Measurements from ENCODE around the gene PIP5K1A.
"Not testable (repeated sequence)": the region's sequence is repeated elsewhere in the genome, so short reads cannot be mapped to it uniquely, and the experiment has no call there.

Gene PIP5K1A

DNA sequence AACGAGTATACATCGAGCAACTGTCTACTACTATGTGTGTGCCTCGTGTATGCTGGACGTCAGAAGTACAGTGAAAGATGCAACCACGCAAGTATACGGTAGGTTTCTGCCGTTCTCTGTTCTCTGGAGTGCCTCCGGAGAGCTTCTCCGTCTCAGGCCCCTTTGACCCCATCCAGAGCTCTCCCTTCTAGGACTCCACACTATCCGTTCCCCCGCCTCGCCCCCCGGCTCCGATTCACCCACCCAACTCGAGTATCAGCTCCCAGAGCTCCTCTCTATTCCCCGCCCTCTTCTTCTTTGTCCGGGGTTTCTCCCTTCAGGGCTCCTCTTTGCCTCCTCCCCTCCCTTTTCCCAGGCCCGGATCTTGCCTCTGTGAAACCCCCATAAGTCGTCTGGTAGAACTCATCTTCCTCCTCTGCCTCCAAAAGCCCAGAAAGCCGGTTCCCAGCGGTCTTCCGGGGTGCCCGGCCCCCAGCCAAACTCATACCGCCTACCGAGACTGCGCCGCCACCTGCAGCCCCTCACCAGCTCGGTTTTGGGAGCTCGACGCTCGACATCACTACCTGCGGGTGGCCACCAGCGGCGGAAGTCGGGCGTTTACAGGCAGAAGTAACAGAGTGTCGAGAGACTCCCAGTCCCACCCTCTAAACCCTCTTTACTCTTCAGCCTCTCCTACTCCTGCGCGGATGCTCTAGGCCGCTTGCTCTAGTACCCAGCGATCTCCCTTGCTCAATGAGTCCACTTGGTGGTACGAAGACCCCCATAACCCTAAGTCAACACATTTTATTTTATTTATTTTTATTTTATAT, 8.5 kb upstream of the PIP5K1A start, which contains the start of gene VPS72:
VPS72 (minus strand) TSS at position 561 of the 809 bp plus-strand sequence; CDS start at position 485, 76 bp downstream.
- DNase-seq (ENCODE audit: low read depth in 2 of 2): peak; percentile 79 to 80

DNA sequence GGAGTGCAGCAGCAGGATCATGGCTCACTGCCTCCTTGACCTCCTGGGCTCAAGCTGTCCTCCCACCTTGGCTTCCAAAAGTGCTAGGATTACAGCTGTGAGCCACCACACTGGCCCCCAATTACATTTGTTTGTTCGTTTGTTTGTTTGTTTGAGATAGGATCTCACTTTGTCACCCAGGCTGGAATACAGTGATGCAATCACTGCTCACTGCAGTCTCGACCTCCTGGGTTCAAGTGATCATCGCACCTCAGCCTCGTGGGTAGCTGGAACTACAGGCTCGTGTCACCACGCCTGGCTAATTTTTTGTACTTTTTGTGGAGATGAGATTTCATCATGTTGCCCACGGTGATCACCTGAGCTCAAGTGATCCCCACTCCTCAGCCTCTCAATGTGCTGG, 6.3 kb upstream of the PIP5K1A start:
- DNase-seq (ENCODE audit: low read depth in 2 of 2): no peak

DNA sequence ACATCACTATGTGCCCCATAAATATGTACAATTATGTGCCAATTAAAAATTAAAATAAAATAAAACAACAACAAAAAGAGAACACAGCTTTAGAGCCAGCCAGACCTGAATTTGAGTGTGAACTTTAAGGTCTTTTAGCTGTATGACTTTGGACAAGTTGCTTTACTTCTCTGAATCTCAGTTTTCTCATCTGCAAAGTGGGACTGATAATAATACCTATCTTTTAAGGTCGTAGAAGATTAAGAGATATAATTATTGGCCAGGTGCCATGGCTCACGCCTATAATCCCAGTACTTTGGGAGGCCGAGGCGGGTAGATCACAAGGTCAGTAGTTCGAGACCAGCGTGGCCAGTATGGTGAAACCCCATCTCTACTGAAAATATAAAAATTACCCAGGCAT, 5.0 kb upstream of the PIP5K1A start:
- DNase-seq (ENCODE audit: low read depth in 2 of 2): no peak

DNA sequence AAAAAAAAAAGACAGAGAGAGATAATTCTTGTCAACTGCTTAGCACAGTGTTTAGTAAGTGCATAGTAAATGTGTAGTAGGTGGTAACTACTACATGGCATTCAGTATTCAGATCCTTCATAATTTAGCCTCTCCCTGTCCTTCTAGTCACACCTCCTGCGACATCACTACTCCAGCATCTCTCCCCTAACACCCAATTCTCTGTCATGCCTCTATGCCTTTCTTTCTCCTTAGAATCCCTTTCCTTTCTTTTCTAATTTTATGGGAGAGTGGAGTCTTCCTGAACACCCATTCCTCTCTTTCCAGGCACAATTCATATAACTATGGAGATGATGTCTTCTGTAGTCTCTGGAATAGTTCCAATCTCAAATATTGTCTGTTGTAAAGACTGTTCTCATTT, 4.5 kb upstream of the PIP5K1A start:
- no peak for DNase-seq (ENCODE audit: low read depth in 2 of 2)

DNA sequence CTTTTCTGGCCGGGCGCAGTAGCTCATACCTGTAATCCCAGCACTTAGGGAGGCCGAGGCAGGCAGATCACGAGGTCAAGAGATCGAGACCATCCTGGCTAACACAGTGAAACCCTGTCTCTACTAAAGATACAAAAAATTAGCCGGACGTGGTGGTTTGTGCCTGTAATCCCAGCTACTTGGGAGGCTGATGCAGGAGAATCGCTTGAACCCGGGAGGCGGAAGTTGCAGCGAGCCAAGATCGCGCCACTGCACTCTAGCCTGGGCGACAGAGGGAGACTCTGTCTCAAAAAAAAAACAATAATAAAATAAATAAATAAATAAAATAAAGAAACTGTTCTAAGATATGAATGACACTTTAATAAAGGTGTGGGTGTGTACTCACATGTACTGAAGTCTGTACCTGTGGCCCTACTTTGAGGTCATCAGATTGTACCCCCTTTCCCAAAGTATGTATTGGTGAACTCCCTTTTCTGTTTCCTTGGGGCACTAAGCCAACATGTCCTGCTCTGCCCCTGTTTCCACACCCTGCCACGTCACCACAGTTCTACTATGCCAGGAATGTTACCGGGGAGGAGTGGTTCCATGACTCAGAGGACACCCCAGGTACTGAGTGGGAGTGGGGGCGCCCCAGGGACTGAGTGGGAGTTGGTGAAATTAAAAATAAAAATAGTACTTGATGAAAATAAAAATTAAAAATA, 3.3 kb upstream of the PIP5K1A start:
- not testable (repeated sequence) for DNase-seq (ENCODE audit: low read depth in 2 of 2)

DNA sequence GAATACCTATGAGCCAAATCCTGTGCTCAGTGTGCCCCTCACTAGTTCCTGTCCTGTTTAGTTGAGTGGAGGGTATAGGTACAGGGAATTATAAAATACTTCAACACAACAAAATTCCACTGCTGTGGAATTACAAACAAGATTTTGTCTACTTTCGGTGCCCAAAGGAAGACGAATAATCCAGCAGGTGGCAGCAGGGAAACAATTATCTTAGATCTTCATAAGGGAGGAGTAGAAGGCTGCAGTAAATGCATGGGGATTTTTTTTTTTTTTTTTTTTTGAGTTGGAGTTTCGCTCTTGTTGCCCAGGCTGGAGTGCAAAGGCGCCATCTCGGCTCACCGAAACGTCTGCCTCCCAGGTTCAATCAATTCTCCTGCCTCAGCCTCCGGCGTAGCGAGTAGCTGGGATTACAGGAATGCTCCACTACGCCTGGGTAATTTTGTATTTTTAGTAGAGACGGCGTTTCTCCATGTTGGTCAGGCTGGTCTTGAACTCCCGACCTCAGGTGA, 2.0 kb upstream of the PIP5K1A start:
- DNase-seq (ENCODE audit: low read depth in 2 of 2): peak; percentile 5 to 21

DNA sequence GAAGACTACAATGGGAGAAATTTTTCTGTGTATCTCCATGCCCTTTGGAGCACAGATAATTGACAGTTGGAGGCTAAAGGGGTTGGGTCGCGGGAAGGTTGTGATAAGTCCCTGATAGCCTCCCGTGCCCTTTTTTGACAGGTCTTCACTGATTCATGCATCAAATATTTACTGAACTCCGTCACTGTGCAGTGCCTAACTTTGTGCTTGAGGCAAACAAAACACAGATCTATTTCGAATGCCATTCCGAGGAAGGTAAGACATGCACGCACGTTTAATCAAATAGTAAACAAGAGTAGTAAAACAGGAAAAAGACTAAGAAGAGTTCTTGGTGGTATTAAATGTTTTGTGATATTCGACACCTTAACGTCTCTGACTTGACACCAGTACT, 494 bp upstream of the PIP5K1A start:
- DNase-seq (ENCODE audit: low read depth in 2 of 2): no peak

DNA sequence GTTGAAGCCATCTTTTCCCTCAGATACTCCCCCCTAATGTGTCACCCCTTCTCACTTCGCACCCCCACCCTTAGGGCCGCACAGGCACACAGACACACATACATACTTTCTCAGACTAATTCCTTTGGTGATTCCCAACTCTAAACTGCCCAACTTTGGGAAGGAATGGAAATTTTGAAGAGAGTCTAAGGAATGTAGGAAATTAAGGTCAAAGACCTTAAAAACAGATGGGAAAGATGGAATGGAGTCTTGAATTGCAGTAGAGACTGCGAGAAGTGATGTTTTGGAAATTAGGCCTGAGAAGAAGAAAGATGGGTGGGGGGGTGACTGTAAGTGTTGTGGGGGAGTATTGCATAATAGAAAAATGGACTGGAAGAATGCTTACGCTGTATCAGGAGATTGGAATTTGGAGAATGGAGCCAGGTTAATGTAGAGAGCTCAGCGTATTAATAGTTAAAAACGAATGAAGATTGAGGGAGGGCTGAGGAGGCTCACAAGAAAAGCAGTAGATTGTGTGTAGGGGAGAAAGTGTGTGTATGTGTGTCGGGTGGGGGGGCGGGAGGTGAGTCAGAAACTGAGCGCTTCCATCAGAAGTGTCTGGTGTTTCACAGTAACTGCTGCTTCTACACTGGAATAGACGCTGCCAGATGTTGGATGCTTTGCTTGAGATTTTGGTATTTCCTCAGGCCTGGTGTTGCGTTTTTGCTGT, 1.7 kb downstream of the PIP5K1A start:
- DNase-seq (ENCODE audit: low read depth in 2 of 2): peak in 1 of 2 donors; percentile 9

DNA sequence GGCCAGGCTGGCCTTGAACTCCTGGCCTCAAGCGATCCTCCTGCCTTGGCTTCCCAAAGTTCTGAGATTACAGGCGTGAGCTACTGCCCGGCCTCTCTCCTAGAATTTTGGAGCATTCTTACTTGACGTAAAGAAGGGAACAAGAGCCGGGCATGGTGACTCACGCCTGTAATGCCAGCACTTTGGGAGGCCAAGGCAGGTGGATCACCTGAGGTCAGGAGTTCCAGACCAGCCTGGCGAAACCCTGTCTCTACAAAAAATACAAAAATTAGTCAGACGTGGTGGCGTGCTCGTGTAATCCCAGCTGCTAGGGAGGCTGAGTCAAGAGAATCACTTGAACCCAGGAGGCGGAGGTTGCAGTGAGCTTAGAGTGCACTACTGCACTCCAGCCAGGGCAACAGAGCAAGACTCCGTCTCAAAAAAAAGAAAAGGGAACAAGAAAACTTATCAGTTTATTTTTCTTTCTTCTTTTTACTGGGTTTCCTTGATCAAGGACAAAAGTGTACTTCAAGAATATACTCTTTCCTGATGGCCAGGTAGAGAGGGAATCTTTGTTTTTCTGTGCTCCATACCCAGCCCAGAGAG, 7.1 kb downstream of the PIP5K1A start:
- DNase-seq (ENCODE audit: low read depth in 2 of 2): not testable (repeated sequence)

DNA sequence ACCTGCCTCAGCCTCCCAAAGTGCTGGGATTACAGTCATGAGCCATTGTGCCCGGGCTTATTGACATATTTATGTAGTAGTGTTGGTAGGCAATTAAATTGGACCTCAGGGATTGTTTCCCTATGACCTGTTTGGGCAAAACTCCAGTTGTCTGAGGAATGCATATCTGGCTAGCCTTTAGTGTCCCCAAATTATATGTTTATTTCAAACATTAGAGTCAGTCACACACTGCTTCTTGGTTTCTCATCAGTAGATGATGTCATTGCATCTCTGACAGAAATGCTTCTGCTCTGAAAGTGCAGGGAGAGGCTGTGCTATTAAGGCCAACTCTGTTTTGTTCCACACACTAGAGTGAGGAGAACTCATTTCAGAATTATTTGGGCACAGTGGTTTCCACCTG, 12.5 kb downstream of the PIP5K1A start:
- no peak for DNase-seq (ENCODE audit: low read depth in 2 of 2)

DNA sequence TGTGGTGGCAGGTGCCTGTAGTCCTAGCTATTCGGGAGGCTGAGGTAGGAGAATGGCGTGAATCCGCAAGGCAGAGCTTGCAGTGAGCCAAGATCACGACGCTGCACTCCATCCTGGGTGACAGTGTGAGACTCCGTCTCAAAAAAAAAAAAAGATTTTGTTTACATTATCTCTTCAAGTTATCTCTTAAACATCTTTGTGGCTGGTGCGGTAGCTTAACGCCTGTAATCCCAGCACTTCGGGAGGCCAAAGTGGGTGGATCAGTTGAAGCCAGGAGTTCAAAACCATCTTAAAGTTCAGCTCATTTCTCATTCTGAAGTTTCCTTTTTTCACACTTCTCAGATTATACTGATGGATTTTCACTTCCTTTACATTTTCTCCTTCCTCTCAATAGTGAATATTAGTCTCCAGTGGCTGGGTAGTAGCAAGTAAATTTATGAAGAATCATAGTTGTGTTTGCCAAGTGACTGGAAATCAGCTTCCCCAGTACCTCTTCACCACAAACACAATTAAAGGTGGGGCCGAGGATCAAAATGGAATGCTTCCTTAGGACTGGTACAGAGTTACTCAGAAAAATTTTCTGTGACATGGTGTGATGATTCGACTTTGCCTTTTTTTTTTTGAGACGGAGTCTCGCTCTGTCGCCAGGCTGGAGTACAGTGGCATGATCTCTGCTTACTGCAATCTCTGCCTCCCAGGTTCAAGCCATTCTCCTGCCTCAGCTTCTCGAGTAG, 13.8 kb downstream of the PIP5K1A start:
- DNase-seq (ENCODE audit: low read depth in 2 of 2): no peak

DNA sequence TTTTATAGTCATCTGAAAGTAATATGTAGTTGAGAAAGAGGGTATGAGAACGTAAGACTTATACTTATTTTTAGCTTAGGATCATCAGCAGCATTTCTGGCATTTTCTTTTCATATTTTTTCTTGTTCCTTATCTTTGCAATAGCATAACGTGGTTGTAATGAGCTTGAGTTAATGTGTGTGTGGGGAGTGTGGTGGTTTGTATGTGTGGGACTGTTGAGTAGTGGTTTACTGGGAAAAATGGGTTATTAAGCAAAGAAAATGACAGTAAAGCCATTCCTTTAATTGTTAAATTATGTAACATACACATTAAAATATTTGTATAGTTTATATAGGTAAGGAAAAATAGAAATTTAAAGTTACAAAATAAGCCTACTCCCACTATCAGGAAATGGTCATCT, 15.2 kb downstream of the PIP5K1A start:
- DNase-seq (ENCODE audit: low read depth in 2 of 2): no peak

DNA sequence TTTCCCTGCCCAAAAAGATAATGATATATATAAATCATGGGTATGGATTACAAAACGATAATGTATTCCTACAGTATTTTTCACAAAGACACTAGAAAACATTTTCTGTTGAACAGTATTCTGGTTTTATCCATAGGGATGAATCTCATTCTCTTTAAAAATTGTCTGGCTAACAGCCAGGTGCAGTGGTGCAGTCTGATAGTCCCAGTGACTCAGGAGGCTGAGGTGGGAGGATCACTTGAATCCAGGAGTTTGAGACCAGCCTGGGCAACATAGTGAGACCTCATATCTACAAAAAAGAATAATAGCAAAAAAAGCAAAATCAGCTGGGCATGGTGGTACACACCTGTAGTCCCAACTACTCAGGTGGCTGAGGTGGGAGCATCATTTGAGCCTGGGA, 23.3 kb downstream of the PIP5K1A start:
- DNase-seq (ENCODE audit: low read depth in 2 of 2): no peak

DNA sequence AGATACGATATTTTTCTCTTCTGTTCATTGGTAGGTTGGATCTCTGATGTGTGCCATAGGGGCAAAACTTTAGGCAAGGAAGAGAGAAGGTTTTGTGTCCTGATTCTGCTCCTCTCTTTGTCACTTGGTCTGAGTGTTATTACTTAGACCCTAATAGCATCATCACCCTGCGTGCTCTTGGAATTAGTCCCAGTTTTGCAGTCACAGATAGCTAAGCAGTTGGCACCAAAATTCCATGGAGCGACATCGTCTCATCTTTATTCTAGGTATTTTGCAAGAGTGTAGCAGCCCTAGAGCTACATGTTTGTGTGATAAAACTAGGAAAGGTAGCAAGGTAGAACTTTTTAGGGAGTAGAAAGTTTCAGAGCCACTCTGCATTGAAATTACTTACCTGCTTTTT, 23.8 kb downstream of the PIP5K1A start:
- no peak for DNase-seq (ENCODE audit: low read depth in 2 of 2)

DNA sequence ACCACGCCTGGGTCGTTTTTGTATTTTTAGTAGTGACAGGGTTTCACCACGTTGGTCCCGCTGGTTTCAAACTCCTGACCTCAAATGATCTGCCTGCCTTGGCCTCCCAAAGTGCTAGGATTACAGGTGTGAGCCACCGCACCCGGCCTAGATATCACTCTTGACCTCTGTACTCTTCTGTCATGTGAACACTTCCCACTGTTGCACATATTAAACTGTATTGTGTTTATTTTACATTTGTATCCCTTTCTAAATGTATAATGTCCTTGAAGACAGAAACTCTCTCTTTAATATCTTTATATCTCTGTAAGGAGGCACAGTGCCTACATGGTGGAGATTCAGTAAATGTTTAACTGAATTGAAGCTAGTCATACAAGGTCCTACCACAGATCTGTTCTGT, 36.9 kb downstream of the PIP5K1A start:
- DNase-seq (ENCODE audit: low read depth in 2 of 2): no peak

DNA sequence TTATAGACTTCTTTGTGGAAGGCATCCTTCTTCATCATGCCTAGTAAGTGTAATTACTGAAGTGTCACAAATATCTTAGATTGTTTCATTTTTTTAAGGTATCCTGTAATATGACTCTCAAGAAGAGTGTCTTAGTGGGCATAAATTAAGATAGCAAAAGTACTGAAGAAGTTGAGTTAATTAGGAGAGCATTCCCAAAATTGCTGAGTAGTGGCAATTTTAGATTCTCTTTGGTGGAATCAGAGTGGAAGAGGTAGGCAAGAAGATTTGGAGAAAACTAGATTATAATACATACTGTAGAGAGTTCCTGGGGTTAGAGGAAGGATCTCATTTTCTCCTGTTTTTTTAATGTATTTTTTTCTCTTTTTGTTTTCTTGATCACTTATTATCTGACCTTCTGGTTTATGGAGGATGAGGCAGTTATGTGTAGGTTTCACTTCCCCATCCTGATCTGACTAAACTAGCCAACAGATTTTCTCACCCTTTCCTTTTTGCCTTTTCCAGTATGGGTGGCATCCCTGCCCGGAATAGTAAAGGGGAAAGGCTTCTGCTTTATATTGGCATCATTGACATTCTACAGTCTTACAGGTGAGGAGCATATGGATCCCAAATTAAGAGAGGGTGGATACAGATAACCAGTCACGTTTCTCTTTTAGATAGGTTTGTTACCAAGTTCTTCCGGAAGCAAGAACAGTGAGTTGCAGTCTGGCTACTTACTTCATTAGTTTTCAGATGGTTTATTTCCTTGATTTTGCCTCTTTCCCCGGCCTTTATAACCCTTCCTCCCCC, 39.5 kb downstream of the PIP5K1A start:
- no peak for DNase-seq (ENCODE audit: low read depth in 2 of 2)

DNA sequence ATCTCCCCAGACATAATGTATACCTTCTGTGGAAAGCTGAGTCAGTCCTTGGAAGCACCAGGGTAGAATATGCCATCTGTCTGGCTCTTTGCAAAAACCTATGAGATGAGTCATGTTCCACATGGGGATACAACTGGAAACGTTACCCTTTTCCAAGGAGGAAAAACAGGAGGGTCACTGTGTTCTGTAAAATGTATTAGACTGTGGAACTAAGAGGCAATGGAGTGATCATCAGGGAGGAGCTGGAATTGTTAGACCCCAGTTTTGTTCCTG, 40.1 kb downstream of the PIP5K1A start:
- DNase-seq (ENCODE audit: low read depth in 2 of 2): no peak

DNA sequence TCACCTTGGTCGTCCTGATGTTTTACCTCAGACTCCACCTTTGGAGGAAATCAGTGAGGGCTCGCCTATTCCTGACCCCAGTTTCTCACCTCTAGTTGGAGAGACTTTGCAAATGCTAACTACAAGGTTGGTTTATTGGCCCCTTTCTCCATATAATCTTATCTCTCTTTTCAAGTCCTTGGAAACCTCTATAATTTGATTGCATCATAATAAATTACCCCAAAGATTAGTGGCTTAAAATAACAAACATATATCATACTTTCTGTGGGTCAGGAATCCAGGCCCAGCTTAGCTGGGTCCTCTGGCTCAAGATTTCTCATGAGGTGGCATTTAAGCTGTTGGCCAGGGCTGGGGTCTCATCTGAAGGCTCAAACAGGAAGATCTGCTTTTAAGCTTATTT, 44.1 kb downstream of the PIP5K1A start:
- no peak for DNase-seq (ENCODE audit: low read depth in 2 of 2)

DNA sequence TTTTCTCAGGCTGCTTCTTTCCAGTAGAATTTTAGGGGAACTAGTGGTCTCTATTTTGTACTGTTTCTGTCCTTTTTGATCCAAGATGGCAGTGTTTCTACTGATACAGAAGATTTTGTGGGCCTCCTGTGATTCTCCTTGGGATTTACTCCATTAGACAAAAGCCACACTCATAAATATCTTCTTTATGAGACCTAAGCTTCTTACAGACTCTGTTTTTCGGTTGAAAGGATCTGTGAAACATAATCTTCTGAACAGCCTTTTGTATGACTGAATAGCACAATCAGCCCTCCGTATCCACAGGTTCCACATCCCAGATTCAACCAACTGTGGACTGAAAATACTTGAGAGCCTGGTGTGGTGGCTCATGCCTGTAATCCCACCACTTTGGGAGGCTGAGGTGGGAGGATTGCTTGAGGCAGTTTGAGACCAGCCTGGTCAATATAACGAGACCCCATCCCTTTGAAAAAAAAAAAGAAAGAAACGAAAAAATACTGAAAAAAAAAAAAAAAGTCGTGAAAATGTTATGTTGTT, 45.4 kb downstream of the PIP5K1A start:
- no peak for DNase-seq (ENCODE audit: low read depth in 2 of 2)

DNA sequence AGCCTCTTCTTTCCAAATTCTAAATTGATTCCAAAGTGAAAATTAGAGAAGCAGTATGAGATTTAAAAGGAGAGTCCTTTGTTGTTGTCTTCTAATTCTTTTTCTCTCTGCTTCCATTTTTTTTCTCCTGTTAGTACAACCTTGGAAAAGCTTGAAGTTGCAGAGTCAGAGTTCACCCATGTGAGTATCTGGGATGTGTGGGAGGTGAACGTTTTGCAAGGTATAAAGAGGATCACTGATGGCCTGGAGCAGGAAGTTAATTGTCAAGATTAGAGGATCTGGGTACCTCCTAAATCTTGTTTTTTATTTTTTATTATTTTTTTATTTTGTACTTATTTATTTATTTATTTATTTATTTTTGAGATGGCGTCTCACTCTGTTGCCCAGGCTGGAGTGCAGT, 48.4 kb downstream of the PIP5K1A start:
- no peak for DNase-seq (ENCODE audit: low read depth in 2 of 2)
